ENCODE results near the gene KDM5C.

Gene KDM5C

GRCh38 chrX:53262189-53262917, 37.3 kb upstream of the KDM5C start:
- Histone ChIP-seq H3K4me1 (ENCODE audit: insufficient read depth, poor library complexity, severe bottlenecking) (peaks cover 34% of the 10 kb centered on the region), H3K36me3 (ENCODE audit: low read depth) (no peaks in the 10 kb centered on the region), H3K4me3 (ENCODE audit: severe bottlenecking) (no peak overlapping the region), H3K9me3 (ENCODE audit: severe bottlenecking) (no peaks in the 10 kb centered on the region), H3K27me3 (ENCODE audit: insufficient read depth, poor library complexity, severe bottlenecking) (no peaks in the 10 kb centered on the region), H3K27ac (ENCODE audit: poor library complexity, severe bottlenecking) (peak overlapping the region; percentile 82)
- TF ChIP-seq, protein P1, sequence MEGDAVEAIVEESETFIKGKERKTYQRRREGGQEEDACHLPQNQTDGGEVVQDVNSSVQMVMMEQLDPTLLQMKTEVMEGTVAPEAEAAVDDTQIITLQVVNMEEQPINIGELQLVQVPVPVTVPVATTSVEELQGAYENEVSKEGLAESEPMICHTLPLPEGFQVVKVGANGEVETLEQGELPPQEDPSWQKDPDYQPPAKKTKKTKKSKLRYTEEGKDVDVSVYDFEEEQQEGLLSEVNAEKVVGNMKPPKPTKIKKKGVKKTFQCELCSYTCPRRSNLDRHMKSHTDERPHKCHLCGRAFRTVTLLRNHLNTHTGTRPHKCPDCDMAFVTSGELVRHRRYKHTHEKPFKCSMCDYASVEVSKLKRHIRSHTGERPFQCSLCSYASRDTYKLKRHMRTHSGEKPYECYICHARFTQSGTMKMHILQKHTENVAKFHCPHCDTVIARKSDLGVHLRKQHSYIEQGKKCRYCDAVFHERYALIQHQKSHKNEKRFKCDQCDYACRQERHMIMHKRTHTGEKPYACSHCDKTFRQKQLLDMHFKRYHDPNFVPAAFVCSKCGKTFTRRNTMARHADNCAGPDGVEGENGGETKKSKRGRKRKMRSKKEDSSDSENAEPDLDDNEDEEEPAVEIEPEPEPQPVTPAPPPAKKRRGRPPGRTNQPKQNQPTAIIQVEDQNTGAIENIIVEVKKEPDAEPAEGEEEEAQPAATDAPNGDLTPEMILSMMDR (IDR thresholded peaks at IDR 0.05; ENCODE audit: poor library complexity, severe bottlenecking): no peak
- DNase-seq (ENCODE audit: low spot score) (no peak), ATAC-seq (ENCODE audit: low read depth) (no peak)

DNA sequence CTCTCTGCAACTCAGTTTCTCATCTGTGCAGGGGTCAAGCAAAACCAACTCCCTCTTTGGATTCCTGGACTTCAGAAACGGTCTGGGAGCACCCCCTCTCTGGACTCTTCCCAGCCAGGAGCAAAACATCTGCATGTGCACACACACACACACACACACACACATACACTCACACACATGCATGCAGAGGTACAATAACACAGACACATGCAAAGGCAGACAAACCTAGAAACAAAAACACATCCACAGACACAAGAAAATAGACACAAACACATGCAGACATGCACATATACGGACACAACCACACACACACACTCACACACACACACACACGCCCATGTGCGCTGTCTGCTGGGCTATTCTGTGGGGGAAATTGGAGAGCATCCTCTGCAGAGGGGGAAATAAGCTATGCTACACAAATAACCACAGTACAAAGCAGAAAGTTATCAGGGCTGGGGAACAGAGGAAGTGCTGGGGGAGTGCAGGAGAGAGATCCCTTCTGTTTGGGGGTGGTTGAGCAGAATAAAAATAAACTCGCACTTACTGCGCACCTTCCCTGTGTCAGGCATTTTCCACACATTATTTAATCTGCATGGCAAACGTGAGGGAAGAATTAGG, 36.5 kb upstream of the KDM5C start:
- ATAC-seq (ENCODE audit: low read depth) (no peak), DNase-seq (ENCODE audit: low spot score) (no peak)
- Histone ChIP-seq H3K9me3 (ENCODE audit: severe bottlenecking) (no peaks in the 10 kb centered on the region), H3K4me1 (ENCODE audit: insufficient read depth, poor library complexity, severe bottlenecking) (peaks cover 32% of the 10 kb centered on the region), H3K27ac (ENCODE audit: poor library complexity, severe bottlenecking) (no peak overlapping the region), H3K27me3 (ENCODE audit: insufficient read depth, poor library complexity, severe bottlenecking) (no peaks in the 10 kb centered on the region), H3K36me3 (ENCODE audit: low read depth) (no peaks in the 10 kb centered on the region), H3K4me3 (ENCODE audit: severe bottlenecking) (no peak overlapping the region)
- TF ChIP-seq, protein P1 (IDR thresholded peaks at IDR 0.05; ENCODE audit: poor library complexity, severe bottlenecking): no peak

DNA sequence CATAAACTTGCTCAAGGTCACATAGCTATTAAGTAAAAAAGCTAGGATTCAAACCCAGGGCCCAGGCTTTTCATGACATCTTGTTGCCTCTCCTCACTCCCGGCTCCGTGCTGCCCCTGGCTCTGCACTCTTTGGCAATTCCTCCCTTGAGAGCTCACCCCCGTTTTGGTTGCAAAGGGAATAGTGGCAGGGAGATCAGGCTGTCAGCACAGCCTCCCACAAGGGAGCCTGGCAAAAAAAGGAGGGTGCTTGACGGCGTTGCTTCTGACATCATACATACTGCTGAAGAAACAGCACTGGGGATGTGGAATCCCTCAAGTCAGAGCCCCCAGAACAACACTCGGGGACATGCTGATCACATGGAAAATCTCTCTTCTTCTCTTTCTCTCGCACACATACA, 35.8 kb upstream of the KDM5C start:
- Histone ChIP-seq H3K4me3 (ENCODE audit: severe bottlenecking) (no peak overlapping the region), H3K4me1 (ENCODE audit: insufficient read depth, poor library complexity, severe bottlenecking) (peaks cover 26% of the 10 kb centered on the region), H3K27me3 (ENCODE audit: insufficient read depth, poor library complexity, severe bottlenecking) (no peaks in the 10 kb centered on the region), H3K27ac (ENCODE audit: poor library complexity, severe bottlenecking) (no peak overlapping the region), H3K36me3 (ENCODE audit: low read depth) (no peaks in the 10 kb centered on the region), H3K9me3 (ENCODE audit: severe bottlenecking) (no peaks in the 10 kb centered on the region)
- DNase-seq (ENCODE audit: low spot score) (no peak), ATAC-seq (ENCODE audit: low read depth) (no peak)
- TF ChIP-seq, protein P1 (IDR thresholded peaks at IDR 0.05; ENCODE audit: poor library complexity, severe bottlenecking): no peak

- Histone ChIP-seq H3K4me1 (ENCODE audit: insufficient read depth, poor library complexity, severe bottlenecking) (peaks cover under 1% of the 10 kb centered on the region), H3K27ac (ENCODE audit: poor library complexity, severe bottlenecking) (no peak overlapping the region), H3K9me3 (ENCODE audit: severe bottlenecking) (no peaks in the 10 kb centered on the region), H3K4me3 (ENCODE audit: severe bottlenecking) (no peak overlapping the region), H3K36me3 (ENCODE audit: low read depth) (no peaks in the 10 kb centered on the region), H3K27me3 (ENCODE audit: insufficient read depth, poor library complexity, severe bottlenecking) (no peaks in the 10 kb centered on the region)
- TF ChIP-seq, protein P1 (IDR thresholded peaks at IDR 0.05; ENCODE audit: poor library complexity, severe bottlenecking): no peak
- ATAC-seq (ENCODE audit: low read depth) (no peak), DNase-seq (ENCODE audit: low spot score) (no peak)
Measured at GRCh38 chrX:53257670-53258423, 32.8 kb upstream of the KDM5C start.
